ENCODE data around the gene UGT1A8.

UGT1A8 gene

GRCh38 chr2:233772153-233772552 is 154.7 kb downstream of the UGT1A8 start:
- no peak for DNase-seq

- no peak for DNase-seq
Observed at GRCh38 chr2:233772583-233772982, 155.2 kb downstream of the UGT1A8 start.

- no peak for DNase-seq
Observed at GRCh38 chr2:233773854-233774253, 156.4 kb downstream of the UGT1A8 start.

- no peak for DNase-seq
Observed at GRCh38 chr2:233775414-233775813, 158.0 kb downstream of the UGT1A8 start.

GRCh38 chr2:233778030-233778429 is 160.6 kb downstream of the UGT1A8 start, which contains the start of gene MROH2A:
Gene MROH2A (plus strand): TSS chr2:233778330. CDS start chr2:233779359, 1,029 bp downstream.
- no peak for DNase-seq

GRCh38 chr2:233779722-233780121 is 162.3 kb downstream of the UGT1A8 start:
- no peak for DNase-seq

- DNase-seq, result no peak
Observed at GRCh38 chr2:233780771-233781170, 163.3 kb downstream of the UGT1A8 start.

- DNase-seq, result no peak
Observed at GRCh38 chr2:233789554-233789953, 172.1 kb downstream of the UGT1A8 start.

GRCh38 chr2:233791151-233791882 is 173.9 kb downstream of the UGT1A8 start:
- no peak for DNase-seq

- DNase-seq, result no peak
Observed at GRCh38 chr2:233791883-233792329, 174.5 kb downstream of the UGT1A8 start.

- no peak for DNase-seq
Observed at GRCh38 chr2:233792720-233793119, 175.3 kb downstream of the UGT1A8 start.

GRCh38 chr2:233793465-233794127 is 176.2 kb downstream of the UGT1A8 start:
- DNase-seq, result no peak

- no peak for DNase-seq
Observed at GRCh38 chr2:233794128-233794658, 176.8 kb downstream of the UGT1A8 start.

GRCh38 chr2:233795735-233796171 is 178.3 kb downstream of the UGT1A8 start:
- no peak for DNase-seq

- DNase-seq, result no peak
Observed at GRCh38 chr2:233796254-233796653, 178.8 kb downstream of the UGT1A8 start.

GRCh38 chr2:233798335-233799086 is 181.1 kb downstream of the UGT1A8 start:
- no peak for DNase-seq

GRCh38 chr2:233799087-233799665 is 181.7 kb downstream of the UGT1A8 start:
- DNase-seq, result no peak

GRCh38 chr2:233799716-233800115 is 182.3 kb downstream of the UGT1A8 start:
- no peak for DNase-seq

GRCh38 chr2:233800208-233800607 is 182.8 kb downstream of the UGT1A8 start:
- no peak for DNase-seq

GRCh38 chr2:233801357-233802131 is 184.1 kb downstream of the UGT1A8 start:
- no peak for DNase-seq

GRCh38 chr2:233802132-233802815 is 184.8 kb downstream of the UGT1A8 start:
- DNase-seq, result no peak

Data from CD4-positive, alpha-beta T cell treated with Interleukin-10 for 1 hour (primary cell).